Measurements from ENCODE around the gene LARGE1.

Gene LARGE1

DNA sequence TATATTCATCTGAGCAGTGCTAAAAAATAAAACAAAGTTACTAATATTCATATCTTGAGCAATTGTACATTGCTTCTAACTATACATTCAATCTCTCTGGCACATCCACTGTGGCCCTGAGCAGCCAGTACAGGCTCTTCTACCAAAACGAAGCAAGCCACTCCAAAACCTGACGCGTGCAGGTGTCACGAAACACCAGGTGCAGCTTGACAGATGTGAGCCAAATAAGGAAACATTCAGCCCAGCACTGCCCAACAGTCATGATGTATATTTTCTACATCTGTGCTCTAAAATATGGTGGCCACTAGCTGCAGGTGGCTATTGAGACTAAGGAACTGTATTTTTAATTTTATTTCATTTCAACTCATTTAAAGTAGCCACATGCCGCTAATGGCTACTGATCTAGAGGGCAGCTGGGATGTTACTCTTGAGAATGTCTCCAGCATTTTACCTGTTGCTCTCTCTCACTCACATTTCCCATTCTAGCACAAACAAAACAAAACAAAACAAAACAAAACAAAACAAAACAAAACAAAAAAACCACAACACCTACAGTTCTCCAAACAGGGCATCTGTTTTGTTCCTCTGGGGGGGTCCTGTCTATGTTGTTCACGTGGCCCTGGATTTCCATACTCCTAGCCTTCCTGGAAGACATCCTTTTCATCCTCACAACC lies 77.7 kb downstream of the LARGE1 start:
- H3K27ac Mint-ChIP-seq: no peak overlapping the region
- H3K27me3 Mint-ChIP-seq: no peaks in the 10 kb centered on the region
- H3K4me3 Mint-ChIP-seq: no peak overlapping the region
- no peaks in the 10 kb centered on the region for H3K4me1 Mint-ChIP-seq (ENCODE audit: low read depth)
- no peaks in the 10 kb centered on the region for H3K36me3 Mint-ChIP-seq (ENCODE audit: low read depth)
- H3K9me3 Mint-ChIP-seq: peaks cover 11% of the 10 kb centered on the region

- no peaks in the 10 kb centered on the region for H3K36me3 Mint-ChIP-seq (ENCODE audit: low read depth)
- H3K27me3 Mint-ChIP-seq: no peaks in the 10 kb centered on the region
- no peak overlapping the region for H3K4me3 Mint-ChIP-seq
- H3K4me1 Mint-ChIP-seq (ENCODE audit: low read depth): no peaks in the 10 kb centered on the region
- no peak overlapping the region for H3K27ac Mint-ChIP-seq
- H3K9me3 Mint-ChIP-seq: peaks cover 9% of the 10 kb centered on the region
These were observed 78.3 kb downstream of the LARGE1 start for GRCh38 chr22:33842006-33842354.

DNA sequence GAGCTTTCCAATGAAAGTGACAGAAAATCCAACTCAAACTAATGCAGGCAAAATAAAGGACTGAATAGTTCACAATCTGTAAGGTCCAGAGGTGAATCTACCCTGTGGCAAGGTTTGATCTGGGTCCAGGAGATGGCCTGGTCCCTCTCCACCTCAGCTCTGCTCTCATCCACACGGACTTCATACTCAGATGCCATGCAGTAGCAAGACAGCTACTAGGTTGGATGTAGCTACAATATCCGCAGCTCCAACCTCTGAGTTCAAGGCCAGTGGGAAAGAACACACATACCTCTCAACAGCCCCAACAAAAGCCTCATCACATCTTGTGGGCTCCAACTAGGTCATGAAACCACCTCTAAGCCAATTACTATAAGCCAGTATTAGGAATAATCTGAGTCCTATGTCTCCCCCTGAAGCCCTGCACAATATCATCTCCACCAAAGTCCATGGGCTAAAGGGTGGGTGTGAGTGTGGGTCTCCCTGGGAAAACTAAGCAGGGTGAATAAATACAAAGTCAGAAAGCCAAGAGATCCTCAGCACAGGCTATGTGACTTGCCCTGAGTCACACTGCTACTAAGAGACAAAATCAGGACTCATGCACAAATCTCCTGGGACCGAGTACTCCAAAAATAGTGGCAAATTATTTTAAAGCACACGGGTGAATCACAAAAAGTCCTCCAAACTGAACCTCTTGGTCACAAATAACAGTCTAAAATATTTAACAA lies 78.8 kb downstream of the LARGE1 start:
- H3K36me3 Mint-ChIP-seq (ENCODE audit: low read depth): no peaks in the 10 kb centered on the region
- no peak overlapping the region for H3K4me3 Mint-ChIP-seq
- H3K27ac Mint-ChIP-seq: no peak overlapping the region
- H3K27me3 Mint-ChIP-seq: no peaks in the 10 kb centered on the region
- H3K4me1 Mint-ChIP-seq (ENCODE audit: low read depth): no peaks in the 10 kb centered on the region
- H3K9me3 Mint-ChIP-seq: peaks cover 7% of the 10 kb centered on the region

GRCh38 chr22:33838644-33839043 lies 81.6 kb downstream of the LARGE1 start:
- H3K27me3 Mint-ChIP-seq: no peaks in the 10 kb centered on the region
- no peaks in the 10 kb centered on the region for H3K4me1 Mint-ChIP-seq (ENCODE audit: low read depth)
- H3K27ac Mint-ChIP-seq: no peak overlapping the region
- no peaks in the 10 kb centered on the region for H3K36me3 Mint-ChIP-seq (ENCODE audit: low read depth)
- no peaks in the 10 kb centered on the region for H3K9me3 Mint-ChIP-seq
- no peak overlapping the region for H3K4me3 Mint-ChIP-seq

GRCh38 chr22:33837826-33838225 lies 82.5 kb downstream of the LARGE1 start:
- Mint-ChIP-seq H3K9me3 (no peaks in the 10 kb centered on the region), H3K27ac (no peak overlapping the region), H3K27me3 (no peaks in the 10 kb centered on the region), H3K4me1 (ENCODE audit: low read depth) (no peaks in the 10 kb centered on the region), H3K36me3 (ENCODE audit: low read depth) (no peaks in the 10 kb centered on the region), H3K4me3 (no peak overlapping the region)

DNA sequence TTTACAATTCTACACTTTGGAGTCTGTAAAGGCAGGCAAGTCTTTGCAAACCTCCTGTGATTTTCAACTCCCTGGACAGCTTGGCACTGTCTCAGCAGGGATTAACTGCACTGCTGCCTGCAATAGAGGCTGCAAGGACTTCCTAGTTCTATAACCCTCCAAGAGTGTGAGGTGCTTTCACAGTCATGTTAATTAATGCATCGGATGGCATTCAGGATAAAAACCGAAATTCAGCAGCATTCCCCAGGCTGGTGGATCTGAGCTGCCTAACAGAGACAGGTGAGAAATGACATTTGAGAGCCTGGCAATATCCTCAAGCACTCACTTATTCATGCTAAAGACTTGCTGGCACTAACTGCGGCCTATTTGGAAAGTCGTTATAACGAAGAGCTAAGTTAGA lies 85.0 kb downstream of the LARGE1 start:
- Mint-ChIP-seq H3K27ac (no peak overlapping the region), H3K4me1 (ENCODE audit: low read depth) (no peaks in the 10 kb centered on the region), H3K4me3 (no peak overlapping the region), H3K27me3 (no peaks in the 10 kb centered on the region), H3K9me3 (no peaks in the 10 kb centered on the region), H3K36me3 (ENCODE audit: low read depth) (no peaks in the 10 kb centered on the region)

GRCh38 chr22:33832558-33833151 lies 87.6 kb downstream of the LARGE1 start:
- Mint-ChIP-seq H3K36me3 (ENCODE audit: low read depth) (no peaks in the 10 kb centered on the region), H3K27me3 (no peaks in the 10 kb centered on the region), H3K4me1 (ENCODE audit: low read depth) (no peaks in the 10 kb centered on the region), H3K9me3 (peaks cover 5% of the 10 kb centered on the region), H3K4me3 (no peak overlapping the region), H3K27ac (no peak overlapping the region)

- Mint-ChIP-seq H3K36me3 (ENCODE audit: low read depth) (no peaks in the 10 kb centered on the region), H3K4me3 (no peak overlapping the region), H3K27ac (no peak overlapping the region), H3K27me3 (no peaks in the 10 kb centered on the region), H3K9me3 (peaks cover 5% of the 10 kb centered on the region), H3K4me1 (ENCODE audit: low read depth) (no peaks in the 10 kb centered on the region)
These were observed 88.6 kb downstream of the LARGE1 start for GRCh38 chr22:33831651-33832050.

DNA sequence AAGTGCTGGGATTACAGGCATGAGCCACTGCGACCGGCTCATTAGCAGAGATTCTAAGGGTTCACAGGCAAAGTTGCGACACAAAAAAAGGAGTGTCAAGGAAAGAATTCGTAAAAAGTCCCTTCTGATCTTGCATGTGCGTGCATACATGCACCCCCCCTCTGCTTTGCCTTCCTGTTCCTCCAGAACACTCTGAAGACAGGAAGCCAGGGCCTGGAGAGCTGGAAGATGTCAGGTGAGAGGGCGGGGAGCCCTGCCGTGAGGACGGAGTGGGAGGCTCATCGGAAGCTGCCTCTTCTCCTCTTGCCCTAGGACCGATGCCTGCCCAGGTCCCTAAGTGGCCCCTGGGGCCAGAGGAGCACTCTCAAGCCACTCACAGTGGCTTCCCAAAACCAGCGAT lies 89.1 kb downstream of the LARGE1 start:
- no peak overlapping the region for H3K27ac Mint-ChIP-seq
- peaks cover 5% of the 10 kb centered on the region for H3K9me3 Mint-ChIP-seq
- no peaks in the 10 kb centered on the region for H3K4me1 Mint-ChIP-seq (ENCODE audit: low read depth)
- no peaks in the 10 kb centered on the region for H3K27me3 Mint-ChIP-seq
- no peaks in the 10 kb centered on the region for H3K36me3 Mint-ChIP-seq (ENCODE audit: low read depth)
- H3K4me3 Mint-ChIP-seq: no peak overlapping the region

DNA sequence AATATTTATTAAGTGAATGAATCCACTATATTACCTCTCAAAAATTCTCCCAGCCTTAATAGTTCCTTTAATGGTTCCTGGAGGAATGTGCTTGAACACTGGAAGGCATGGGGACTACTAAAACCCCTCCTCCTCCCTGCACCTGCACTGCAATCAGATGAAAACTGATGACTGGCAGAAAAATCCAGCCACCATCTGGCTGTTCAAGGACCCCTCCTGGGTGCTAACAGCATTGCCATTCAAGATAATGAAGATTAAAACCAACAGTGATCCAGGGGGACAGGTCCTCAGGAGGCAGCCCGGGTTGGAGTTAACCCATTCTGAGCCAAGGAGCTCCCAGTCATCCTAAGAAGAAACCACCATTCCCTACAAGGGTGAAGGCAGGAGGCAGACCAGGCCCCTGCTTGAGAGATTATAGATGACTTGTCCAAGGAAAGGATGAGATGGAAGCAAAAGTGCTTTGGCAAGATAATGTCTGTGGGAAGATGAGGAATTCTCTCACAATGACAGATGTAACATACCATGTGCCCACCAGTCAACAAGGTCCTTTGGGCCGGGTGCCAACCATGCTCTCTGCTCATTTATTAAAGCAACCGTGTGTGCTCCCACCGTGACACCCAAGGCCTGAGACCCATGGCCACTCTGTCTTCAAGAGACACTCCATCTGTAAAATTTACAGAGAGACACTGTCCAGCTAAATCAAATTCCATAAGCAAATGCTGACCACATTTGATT lies 90.6 kb downstream of the LARGE1 start:
- H3K4me1 Mint-ChIP-seq (ENCODE audit: low read depth): no peaks in the 10 kb centered on the region

DNA sequence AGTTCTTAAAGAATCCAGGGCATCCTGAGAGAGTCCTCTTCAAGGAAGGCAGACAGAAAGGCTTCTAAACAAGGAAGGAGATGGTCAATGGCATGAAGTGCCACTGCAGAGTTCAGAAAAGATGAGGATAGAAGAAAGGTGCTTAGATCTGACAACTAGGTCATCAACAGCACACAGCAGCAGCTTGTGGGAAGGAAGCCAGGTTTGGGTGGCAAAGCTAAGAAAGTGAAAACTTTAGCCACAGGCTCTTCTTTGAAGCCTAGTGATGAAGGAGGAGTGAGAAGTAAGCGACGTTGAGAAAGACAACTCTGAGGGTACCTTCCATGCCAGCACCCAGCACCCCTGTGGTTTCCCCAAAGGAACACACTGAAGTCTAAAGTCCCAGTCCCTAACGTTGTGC lies 92.0 kb downstream of the LARGE1 start:
- H3K4me3 Mint-ChIP-seq: no peak overlapping the region
- peaks cover 5% of the 10 kb centered on the region for H3K9me3 Mint-ChIP-seq
- H3K27ac Mint-ChIP-seq: no peak overlapping the region
- no peaks in the 10 kb centered on the region for H3K36me3 Mint-ChIP-seq (ENCODE audit: low read depth)
- H3K27me3 Mint-ChIP-seq: no peaks in the 10 kb centered on the region
- H3K4me1 Mint-ChIP-seq (ENCODE audit: low read depth): no peaks in the 10 kb centered on the region

More for the DNA sequence above, 90.6 kb downstream of the LARGE1 start:
- no peaks in the 10 kb centered on the region for H3K36me3 Mint-ChIP-seq (ENCODE audit: low read depth)
- H3K27ac Mint-ChIP-seq: no peak overlapping the region
- H3K27me3 Mint-ChIP-seq: no peaks in the 10 kb centered on the region
- H3K4me3 Mint-ChIP-seq: no peak overlapping the region
- H3K9me3 Mint-ChIP-seq: peaks cover 5% of the 10 kb centered on the region

- Mint-ChIP-seq H3K27me3 (no peaks in the 10 kb centered on the region), H3K36me3 (ENCODE audit: low read depth) (no peaks in the 10 kb centered on the region), H3K9me3 (peaks cover 7% of the 10 kb centered on the region), H3K4me1 (ENCODE audit: low read depth) (no peaks in the 10 kb centered on the region), H3K27ac (no peak overlapping the region), H3K4me3 (no peak overlapping the region)
These were observed 94.5 kb downstream of the LARGE1 start for GRCh38 chr22:33825761-33826160.

DNA sequence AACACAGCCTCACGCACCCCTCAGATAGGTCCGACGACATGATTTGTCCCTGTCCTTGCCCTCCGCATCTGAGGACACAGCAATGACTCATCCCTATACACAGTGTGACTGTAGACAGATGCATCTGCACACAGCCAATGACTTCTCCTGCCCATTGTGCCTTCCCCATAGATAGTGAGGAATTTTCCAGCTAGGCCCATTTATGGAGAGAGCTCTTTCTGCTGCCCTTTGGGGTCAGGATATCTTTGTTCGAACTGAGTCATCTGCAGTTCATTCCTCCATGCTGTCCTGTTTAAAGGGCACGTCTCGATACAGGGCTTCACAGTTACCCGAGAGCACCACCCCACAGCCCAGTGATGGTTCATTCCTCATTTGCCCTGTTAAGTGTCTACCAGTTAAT lies 96.7 kb downstream of the LARGE1 start:
- H3K36me3 Mint-ChIP-seq (ENCODE audit: low read depth): no peaks in the 10 kb centered on the region
- H3K27ac Mint-ChIP-seq: no peak overlapping the region
- peaks cover 9% of the 10 kb centered on the region for H3K9me3 Mint-ChIP-seq
- no peak overlapping the region for H3K4me3 Mint-ChIP-seq
- H3K27me3 Mint-ChIP-seq: no peaks in the 10 kb centered on the region
- H3K4me1 Mint-ChIP-seq (ENCODE audit: low read depth): no peaks in the 10 kb centered on the region

- H3K9me3 Mint-ChIP-seq: peaks cover 8% of the 10 kb centered on the region
- no peaks in the 10 kb centered on the region for H3K4me1 Mint-ChIP-seq (ENCODE audit: low read depth)
- no peak overlapping the region for H3K4me3 Mint-ChIP-seq
- H3K36me3 Mint-ChIP-seq (ENCODE audit: low read depth): no peaks in the 10 kb centered on the region
- no peak overlapping the region for H3K27ac Mint-ChIP-seq
- no peaks in the 10 kb centered on the region for H3K27me3 Mint-ChIP-seq
These were observed 99.0 kb downstream of the LARGE1 start for GRCh38 chr22:33821290-33821689.

DNA sequence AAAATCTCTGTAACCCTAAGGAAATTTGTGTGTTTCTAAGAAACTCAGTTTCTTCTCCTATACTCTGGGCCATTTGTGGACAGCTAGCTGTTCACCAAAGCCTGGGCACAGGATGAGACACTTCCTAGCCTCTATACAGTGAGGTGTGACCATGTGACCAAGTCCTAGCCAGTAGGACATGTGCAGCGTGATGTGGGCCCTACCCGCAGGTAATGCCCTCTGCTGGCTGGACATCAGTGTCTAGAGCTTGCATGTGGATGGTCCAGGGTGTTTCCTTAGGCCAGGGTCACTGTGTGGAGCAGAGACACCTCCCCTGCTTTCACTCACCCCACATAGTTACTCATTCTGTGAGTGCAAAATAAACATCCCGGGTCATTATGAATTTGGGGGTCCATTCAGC lies 100.5 kb downstream of the LARGE1 start:
- no peak overlapping the region for H3K27ac Mint-ChIP-seq
- H3K36me3 Mint-ChIP-seq (ENCODE audit: low read depth): no peaks in the 10 kb centered on the region
- H3K4me3 Mint-ChIP-seq: no peak overlapping the region
- H3K4me1 Mint-ChIP-seq (ENCODE audit: low read depth): no peaks in the 10 kb centered on the region
- peaks cover 18% of the 10 kb centered on the region for H3K9me3 Mint-ChIP-seq
- no peaks in the 10 kb centered on the region for H3K27me3 Mint-ChIP-seq

Measured in stimulated activated naive CD8-positive, alpha-beta T cell treated with anti-CD3 and anti-CD28 coated beads, Interleukin-15, Interleukin-2, amounts not matched to agents 100 ng/mL and 50 ng/mL, for 24 hours (primary cell).